K562 (cell line): ENCODE data around the gene PTAR1. TPM values are rescaled to one million over a fixed set of nuclear protein-coding genes. Genes with fewer than 3 reads are reported as not detected.

Source experiments
- ATAC-seq: fragments of 200-7000 bp; cut with Tn5 transposase; 3 replicates; pipeline ENCODE4 v1.9.1; 2020; ENCODE audit warnings: moderate library complexity
- BruUV-seq: library from RNA; stranded (reverse); fragments of 400-500 nt; replicated peaks from 2 replicates; lab custom pipeline; 2021; lab: Mats Ljungman, UMichigan
- CTCF ChIA-PET: fragments of 300-600 bp; formaldehyde crosslinking; extraction: SDS; loops from one replicate; lab custom pipeline; 2021; ENCODE audit warnings: low intra/inter-chr PET ratio; lab: Yijun Ruan, JAX
- POLR2A ChIA-PET: fragments of 300-600, 350-650 bp; sonication (Branson Sonifier 250); formaldehyde crosslinking; extraction: SDS; loops from one replicate; lab custom pipeline; 2021; ENCODE audit warnings: antibody characterized with exemption, inconsistent platforms; lab: Yijun Ruan, JAX
- DNase-seq, 4 experiments: peaks; one replicate each; pipeline versions ENCODE4 v3.0.0 to v3.0.0-alpha.2; 2011 to 2018; ENCODE audit warnings: low spot score in 3 of 4, mixed read lengths in 3 of 4; ENCODE audit errors: extremely low read depth in 1 of 4
- FAIRE-seq: peaks from 2 replicates; lab custom pipeline; 2011; peaks lifted over from hg19 to GRCh38; lab: Jason Lieb, UNC
- H2AFZ ChIP-seq: 2 replicates; pipeline ENCODE4 v1.6.0; 2011; ENCODE audit warnings: low read depth, low read length, control low read depth, inconsistent platforms
- H3K27ac ChIP-seq: fragments of 200-600 bp; 3 replicates; pipeline ENCODE4 v1.8.0; 2011; ENCODE audit warnings: low read depth, mild to moderate bottlenecking, control low read depth, inconsistent platforms, low read length, moderate library complexity, mixed read lengths; ENCODE audit errors: extremely low read depth
- H3K27me3 ChIP-seq, 2 experiments: fragments of 300-600 bp in 1 of 2; 2 replicates in 1 of 2; 3 replicates in 1 of 2; pipeline versions ENCODE4 v1.6.0 to v1.8.0; 2011; ENCODE audit warnings: inconsistent platforms in 2 of 2, low read length in 2 of 2, mild to moderate bottlenecking in 1 of 2, mixed read lengths in 1 of 2, moderate library complexity in 1 of 2; ENCODE audit not compliant: control insufficient read depth in 2 of 2, insufficient read depth in 2 of 2
- H3K36me3 ChIP-seq: fragments of 300-600 bp; 3 replicates; pipeline ENCODE4 v1.8.0; 2011; ENCODE audit warnings: mild to moderate bottlenecking, low read length, inconsistent platforms; ENCODE audit not compliant: control insufficient read depth, insufficient read depth
- H3K4me1 ChIP-seq, 2 experiments: fragments of 200-600 bp in 1 of 2; replicated peaks in 1 of 2; 2 replicates in 1 of 2; 3 replicates in 1 of 2; pipeline versions ENCODE4 v1.5.1 to v1.8.0; 2011; ENCODE audit warnings: inconsistent platforms in 2 of 2, low read length in 2 of 2, mild to moderate bottlenecking in 1 of 2, mixed read lengths in 1 of 2, moderate library complexity in 1 of 2; ENCODE audit not compliant: control insufficient read depth in 2 of 2, insufficient read depth in 2 of 2
- H3K4me2 ChIP-seq: 2 replicates; pipeline ENCODE4 v1.6.1; 2011; ENCODE audit warnings: low read length, control low read depth, inconsistent platforms, mixed read lengths; ENCODE audit not compliant: insufficient read depth
- H3K4me3 ChIP-seq: fragments of 200-600 bp; sonication (generic), shearing (Covaris generic); 2 replicates; pipeline ENCODE4 v1.5.1; 2016; ENCODE audit warnings: control low read depth, inconsistent platforms
- H3K79me2 ChIP-seq: fragments of 200-600 bp; 3 replicates; pipeline ENCODE4 v1.8.0; 2011; ENCODE audit warnings: low read length, inconsistent platforms; ENCODE audit not compliant: control insufficient read depth, insufficient read depth
- H3K9ac ChIP-seq, 2 experiments: 2 replicates each; pipeline versions ENCODE4 v1.6.0 to v1.6.1; 2011; ENCODE audit warnings: low read depth in 2 of 2, low read length in 2 of 2, control low read depth in 1 of 2, inconsistent platforms in 1 of 2, mild to moderate bottlenecking in 1 of 2, mixed read lengths in 1 of 2; ENCODE audit not compliant: insufficient read depth in 1 of 2
- H3K9me1 ChIP-seq: one replicate; pipeline ENCODE4 v1.6.0; 2011; ENCODE audit warnings: inconsistent platforms, mild to moderate bottlenecking, low read length, moderate library complexity; ENCODE audit not compliant: control insufficient read depth, insufficient read depth
- H3K9me3 ChIP-seq: replicated peaks from 2 replicates; pipeline ENCODE4 v1.5.1; 2011; ENCODE audit warnings: low read depth, low read length, inconsistent platforms; ENCODE audit not compliant: control insufficient read depth, insufficient read depth
- H4K20me1 ChIP-seq: replicated peaks from 2 replicates; pipeline ENCODE4 v1.6.1; 2011; ENCODE audit warnings: low read length, inconsistent platforms, mixed read lengths; ENCODE audit not compliant: control insufficient read depth, insufficient read depth
- CCNT2 ChIP-seq: IDR thresholded peaks from 2 replicates; pipeline ENCODE4 v1.6.1; 2011; ENCODE audit warnings: borderline replicate concordance, low read depth, mild to moderate bottlenecking, moderate library complexity, mixed read lengths, low read length; ENCODE audit not compliant: insufficient read length; ENCODE audit errors: extremely low read depth
- FOXJ2 ChIP-seq: fragments of 200-800 bp; sonication (Bioruptor generic); IDR thresholded peaks from 2 replicates; pipeline ENCODE4 v1.6.1; 2016; ENCODE audit warnings: missing genetic modification characterization, missing compliant biosample characterization
- IRF2 ChIP-seq: sonication (generic); formaldehyde crosslinking; IDR thresholded peaks from 2 replicates; pipeline ENCODE4 v1.8.1; 2022; ENCODE audit warnings: mild to moderate bottlenecking, missing genetic modification reagents
- RFX5 ChIP-seq: IDR thresholded peaks from 2 replicates; pipeline ENCODE4 v1.6.1; 2011; ENCODE audit warnings: low read depth, mild to moderate bottlenecking, improper control_type of control experiment, low read length
- WGBS: fragments of 100-300 bp; shearing (Covaris generic); methylation state at CpG from one replicate; pipeline ENCODE4 v1.1.6; 2016; ENCODE audit warnings: low coverage, mixed read lengths; ENCODE audit not compliant: insufficient coverage; ENCODE audit errors: missing lambda C conversion rate; 5-methylcytosine and 5-hydroxymethylcytosine counted together
- in situ Hi-C: fragments of 300-500 bp; cut with MboI; formaldehyde crosslinking; loops from 4 replicates; pipeline ENCODE4 v1.15.0; 2018; ENCODE audit warnings: inconsistent platforms, mixed read lengths
- intact Hi-C: fragments of 100-400 bp; cut with micrococcal nuclease; formaldehyde crosslinking; loops from 2 replicates; pipeline ENCODE4 v1.14.2; 2022
- polyA plus RNA-seq, 8 experiments: library from polyadenylated mRNA; depleted of rRNA in 4 of 8; stranded (reverse) in 5 of 8; unstranded in 3 of 8; fragments of >200 nt; fragmentation: Nextera tagmentation in 2 of 8; fragmentation: Illumina TruSeq in 1 of 8; extraction: Ambion mirVana in 2 of 8; extraction: Trizol in 1 of 8; gene quantifications; 2 replicates each; pipeline versions ENCODE4 v1.2.1 to v1.2.3, GENCODE V29; 2011 to 2014; ENCODE audit warnings: inconsistent platforms in 1 of 8, missing spikeins in 1 of 8
- total RNA-seq, 7 experiments: library from RNA; depleted of rRNA in 6 of 7; stranded (reverse); fragments of >200 nt in 6 of 7; fragmentation: Illumina TruSeq in 2 of 7; extraction: Trizol in 2 of 7; gene quantifications; 2 replicates each; pipeline versions ENCODE4 v1.2.1 to v1.2.3, GENCODE V29; 2011 to 2021; ENCODE audit warnings: low replicate concordance in 1 of 7
- TF ChIP-seq, protein P1 (sequence below): fragments of 150-350 bp; IDR thresholded peaks from 2 replicates; pipeline ENCODE4 v1.6.1; 2014; ENCODE audit warnings: low read depth, mild to moderate bottlenecking, low read length, borderline replicate concordance
- TF ChIP-seq, protein P2 (sequence below): fragments of 450-650 bp; formaldehyde crosslinking; IDR thresholded peaks from 2 replicates; pipeline ENCODE4 v1.4.0; 2022; ENCODE audit warnings: missing genetic modification characterization
- TF ChIP-seq, protein P3 (sequence below), 2 experiments: fragments of 450-650 bp; IDR thresholded peaks; 2 replicates each; pipeline ENCODE4 v1.6.1; 2016; ENCODE audit warnings: mild to moderate bottlenecking in 2 of 2, borderline replicate concordance in 1 of 2, low read depth in 1 of 2, moderate library complexity in 1 of 2

The PTAR1 gene
- total and polyA plus RNA-seq, 9 of the 15 experiments (the other 6 are each of a cell fraction or from before 2014, with no cell fraction given), result 10.1 to 48.0 (median 28.0) TPM

DNA sequence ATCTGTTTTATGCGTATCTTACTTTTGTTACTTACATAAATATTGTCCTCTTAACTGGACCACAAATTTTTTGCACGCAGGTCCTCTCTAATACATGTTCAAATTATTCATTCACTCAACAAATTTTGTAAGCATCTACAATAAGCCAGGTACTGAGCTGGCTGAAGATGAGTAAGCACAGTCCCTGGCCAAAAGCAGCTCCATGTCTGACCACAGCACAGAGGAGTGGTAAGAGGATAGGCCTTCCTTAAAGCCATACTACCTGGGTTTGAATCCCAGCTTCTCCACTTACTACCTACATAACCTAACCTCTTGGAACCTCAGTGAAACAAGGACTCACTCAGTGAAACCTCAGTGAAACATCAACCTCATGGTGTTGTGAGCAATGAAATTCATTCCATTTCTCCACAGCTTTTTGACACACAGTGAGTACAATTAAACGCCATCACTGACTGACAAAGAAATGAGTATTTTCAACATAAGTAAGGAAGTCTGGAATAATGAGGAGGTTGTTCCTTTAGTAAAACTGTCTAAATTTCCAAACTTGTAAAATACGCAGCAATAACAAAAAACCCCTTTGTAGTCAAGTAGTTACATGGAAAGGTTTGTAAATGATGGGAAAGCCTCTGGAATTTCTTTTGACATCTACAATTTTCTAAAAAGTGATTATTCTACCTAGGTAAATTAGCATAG, 15.0 kb downstream of the PTAR1 start:
- Histone ChIP-seq H3K27ac (no peak overlapping the region), H3K9ac (no peak overlapping the region), H3K79me2 (peaks cover 49% of the 10 kb centered on the region), H4K20me1 (no peaks in the 10 kb centered on the region), H3K9me3 (no peaks in the 10 kb centered on the region), H2AFZ (no peak overlapping the region), H3K36me3 (peaks cover 65% of the 10 kb centered on the region; the same call in 2 of the 3 replicates), H3K9me1 (no peaks in the 10 kb centered on the region), H3K4me1 (peaks cover 0 to 7% of the 10 kb centered on the region in 2 experiments; a peak in 2 of 5 replicates), H3K4me2 (no peak overlapping the region), H3K4me3 (no peak overlapping the region), H3K27me3 (no peaks in the 10 kb centered on the region)
- ATAC-seq (no peak), FAIRE-seq (no peak), DNase-seq (no peak)
- WGBS, result 97% methylated on average over 4 of the region's 4 CpGs
- ChIA-PET POLR2A (interaction anchor here (1.4 kb wide), 1 partner anchor 8 kb away, joined by 3 read pairs; no protein-coding TSS in a partner anchor), CTCF (no interaction called here)
- BruUV-seq, result no TSS peak
- in situ Hi-C loops (no loop called here), intact Hi-C loops (loop anchor here (5.0 kb wide), 1 partner anchor 77 kb away; the partner anchor contains the start of gene CFAP95)
- TF ChIP-seq IRF2 (CRISPR knock-in tag) (no peak), RFX5 (no peak), FOXJ2 (tag) (no peak), CCNT2 (no peak)
- TF ChIP-seq, protein P1, sequence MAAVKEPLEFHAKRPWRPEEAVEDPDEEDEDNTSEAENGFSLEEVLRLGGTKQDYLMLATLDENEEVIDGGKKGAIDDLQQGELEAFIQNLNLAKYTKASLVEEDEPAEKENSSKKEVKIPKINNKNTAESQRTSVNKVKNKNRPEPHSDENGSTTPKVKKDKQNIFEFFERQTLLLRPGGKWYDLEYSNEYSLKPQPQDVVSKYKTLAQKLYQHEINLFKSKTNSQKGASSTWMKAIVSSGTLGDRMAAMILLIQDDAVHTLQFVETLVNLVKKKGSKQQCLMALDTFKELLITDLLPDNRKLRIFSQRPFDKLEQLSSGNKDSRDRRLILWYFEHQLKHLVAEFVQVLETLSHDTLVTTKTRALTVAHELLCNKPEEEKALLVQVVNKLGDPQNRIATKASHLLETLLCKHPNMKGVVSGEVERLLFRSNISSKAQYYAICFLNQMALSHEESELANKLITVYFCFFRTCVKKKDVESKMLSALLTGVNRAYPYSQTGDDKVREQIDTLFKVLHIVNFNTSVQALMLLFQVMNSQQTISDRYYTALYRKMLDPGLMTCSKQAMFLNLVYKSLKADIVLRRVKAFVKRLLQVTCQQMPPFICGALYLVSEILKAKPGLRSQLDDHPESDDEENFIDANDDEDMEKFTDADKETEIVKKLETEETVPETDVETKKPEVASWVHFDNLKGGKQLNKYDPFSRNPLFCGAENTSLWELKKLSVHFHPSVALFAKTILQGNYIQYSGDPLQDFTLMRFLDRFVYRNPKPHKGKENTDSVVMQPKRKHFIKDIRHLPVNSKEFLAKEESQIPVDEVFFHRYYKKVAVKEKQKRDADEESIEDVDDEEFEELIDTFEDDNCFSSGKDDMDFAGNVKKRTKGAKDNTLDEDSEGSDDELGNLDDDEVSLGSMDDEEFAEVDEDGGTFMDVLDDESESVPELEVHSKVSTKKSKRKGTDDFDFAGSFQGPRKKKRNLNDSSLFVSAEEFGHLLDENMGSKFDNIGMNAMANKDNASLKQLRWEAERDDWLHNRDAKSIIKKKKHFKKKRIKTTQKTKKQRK, result no peak
- TF ChIP-seq, protein P2, sequence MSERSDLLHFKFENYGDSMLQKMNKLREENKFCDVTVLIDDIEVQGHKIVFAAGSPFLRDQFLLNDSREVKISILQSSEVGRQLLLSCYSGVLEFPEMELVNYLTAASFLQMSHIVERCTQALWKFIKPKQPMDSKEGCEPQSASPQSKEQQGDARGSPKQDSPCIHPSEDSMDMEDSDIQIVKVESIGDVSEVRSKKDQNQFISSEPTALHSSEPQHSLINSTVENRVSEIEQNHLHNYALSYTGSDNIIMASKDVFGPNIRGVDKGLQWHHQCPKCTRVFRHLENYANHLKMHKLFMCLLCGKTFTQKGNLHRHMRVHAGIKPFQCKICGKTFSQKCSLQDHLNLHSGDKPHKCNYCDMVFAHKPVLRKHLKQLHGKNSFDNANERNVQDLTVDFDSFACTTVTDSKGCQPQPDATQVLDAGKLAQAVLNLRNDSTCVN (CRISPR knock-in tag), result no peak
- TF ChIP-seq, protein P3, sequence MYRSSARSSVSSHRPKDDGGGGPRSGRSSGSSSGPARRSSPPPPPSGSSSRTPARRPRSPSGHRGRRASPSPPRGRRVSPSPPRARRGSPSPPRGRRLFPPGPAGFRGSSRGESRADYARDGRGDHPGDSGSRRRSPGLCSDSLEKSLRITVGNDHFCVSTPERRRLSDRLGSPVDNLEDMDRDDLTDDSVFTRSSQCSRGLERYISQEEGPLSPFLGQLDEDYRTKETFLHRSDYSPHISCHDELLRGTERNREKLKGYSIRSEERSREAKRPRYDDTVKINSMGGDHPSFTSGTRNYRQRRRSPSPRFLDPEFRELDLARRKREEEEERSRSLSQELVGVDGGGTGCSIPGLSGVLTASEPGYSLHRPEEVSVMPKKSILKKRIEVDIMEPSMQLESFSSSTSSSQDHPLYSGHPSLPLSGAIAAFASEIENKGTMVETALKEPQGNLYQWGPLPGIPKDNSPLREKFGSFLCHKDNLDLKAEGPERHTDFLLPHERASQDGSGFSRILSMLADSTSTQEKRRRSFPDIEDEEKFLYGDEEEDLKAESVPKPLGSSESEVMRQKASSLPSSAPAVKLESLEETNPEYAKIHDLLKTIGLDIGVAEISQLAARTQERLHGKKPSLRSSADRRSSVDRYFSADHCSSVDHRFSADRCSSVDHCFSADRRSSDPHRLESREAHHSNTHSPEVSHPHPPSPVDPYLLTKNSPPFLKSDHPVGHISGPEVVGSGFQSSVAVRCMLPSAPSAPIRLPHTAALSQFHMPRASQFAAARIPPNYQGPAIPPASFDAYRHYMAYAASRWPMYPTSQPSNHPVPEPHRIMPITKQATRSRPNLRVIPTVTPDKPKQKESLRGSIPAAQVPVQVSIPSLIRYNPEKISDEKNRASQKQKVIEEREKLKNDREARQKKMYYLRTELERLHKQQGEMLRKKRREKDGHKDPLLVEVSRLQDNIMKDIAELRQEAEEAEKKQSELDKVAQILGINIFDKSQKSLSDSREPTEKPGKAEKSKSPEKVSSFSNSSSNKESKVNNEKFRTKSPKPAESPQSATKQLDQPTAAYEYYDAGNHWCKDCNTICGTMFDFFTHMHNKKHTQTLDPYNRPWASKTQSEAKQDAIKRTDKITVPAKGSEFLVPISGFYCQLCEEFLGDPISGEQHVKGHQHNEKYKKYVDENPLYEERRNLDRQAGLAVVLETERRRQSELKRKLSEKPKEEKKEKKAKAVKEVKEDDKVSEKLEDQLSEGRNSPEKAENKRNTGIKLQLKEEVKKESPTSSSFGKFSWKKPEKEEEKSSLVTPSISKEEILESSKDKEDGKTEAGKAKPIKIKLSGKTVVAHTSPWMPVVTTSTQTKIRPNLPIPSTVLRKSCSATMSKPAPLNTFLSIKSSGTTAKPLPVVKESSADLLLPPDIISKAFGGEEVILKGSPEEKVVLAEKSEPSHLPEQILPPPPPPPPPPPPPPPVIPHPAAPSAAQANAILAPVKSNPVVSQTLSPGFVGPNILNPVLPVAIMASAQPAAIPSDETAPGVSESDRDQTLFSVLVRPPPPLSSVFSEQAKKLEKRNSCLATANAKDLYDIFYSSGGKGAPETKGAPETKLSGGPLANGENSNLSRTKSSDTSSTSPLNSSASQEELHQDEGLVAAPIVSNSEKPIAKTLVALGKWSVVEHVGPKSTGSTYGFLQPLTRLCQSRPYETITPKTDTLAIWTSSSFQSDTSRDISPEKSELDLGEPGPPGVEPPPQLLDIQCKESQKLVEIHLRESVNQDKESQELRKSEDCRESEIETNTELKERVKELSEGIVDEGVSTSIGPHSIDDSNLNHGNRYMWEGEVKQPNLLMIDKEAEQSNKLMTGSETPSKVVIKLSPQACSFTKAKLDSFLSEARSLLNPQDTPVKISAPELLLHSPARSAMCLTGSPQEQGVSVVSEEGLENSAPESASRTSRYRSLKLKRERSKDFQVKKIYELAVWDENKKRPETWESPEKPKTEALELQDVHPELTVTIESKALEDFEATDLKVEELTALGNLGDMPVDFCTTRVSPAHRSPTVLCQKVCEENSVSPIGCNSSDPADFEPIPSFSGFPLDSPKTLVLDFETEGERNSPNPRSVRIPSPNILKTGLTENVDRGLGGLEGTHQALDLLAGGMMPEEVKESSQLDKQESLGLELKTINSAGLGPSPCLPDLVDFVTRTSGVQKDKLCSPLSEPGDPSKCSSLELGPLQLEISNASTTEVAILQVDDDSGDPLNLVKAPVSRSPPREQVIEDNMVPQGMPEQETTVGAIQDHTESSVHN (IDR thresholded peaks at IDR 0.05; ENCODE audit: borderline replicate concordance in 1 of 2, low read depth in 1 of 2), result no peak
